Hair follicle dermal papilla cell (primary cell): ENCODE measurements around the gene TMPRSS11A. TPM values are rescaled to one million over a fixed set of nuclear protein-coding genes. Genes with fewer than 3 reads are reported as not detected.

Experiments
- small RNA-seq: library from RNA; depleted of rRNA; stranded (forward); fragments of <200 nt; gene quantifications from one replicate; pipeline ENCODE3, GENCODE V24; 2012
- total RNA-seq: library from RNA; depleted of rRNA; stranded (reverse); fragments of >200 nt; gene quantifications from 2 replicates; pipeline ENCODE4 v1.2.3, GENCODE V29; 2012

The TMPRSS11A gene, protein sequence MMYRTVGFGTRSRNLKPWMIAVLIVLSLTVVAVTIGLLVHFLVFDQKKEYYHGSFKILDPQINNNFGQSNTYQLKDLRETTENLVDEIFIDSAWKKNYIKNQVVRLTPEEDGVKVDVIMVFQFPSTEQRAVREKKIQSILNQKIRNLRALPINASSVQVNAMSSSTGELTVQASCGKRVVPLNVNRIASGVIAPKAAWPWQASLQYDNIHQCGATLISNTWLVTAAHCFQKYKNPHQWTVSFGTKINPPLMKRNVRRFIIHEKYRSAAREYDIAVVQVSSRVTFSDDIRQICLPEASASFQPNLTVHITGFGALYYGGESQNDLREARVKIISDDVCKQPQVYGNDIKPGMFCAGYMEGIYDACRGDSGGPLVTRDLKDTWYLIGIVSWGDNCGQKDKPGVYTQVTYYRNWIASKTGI
- not detected in 2 replicates for total RNA-seq

DNA sequence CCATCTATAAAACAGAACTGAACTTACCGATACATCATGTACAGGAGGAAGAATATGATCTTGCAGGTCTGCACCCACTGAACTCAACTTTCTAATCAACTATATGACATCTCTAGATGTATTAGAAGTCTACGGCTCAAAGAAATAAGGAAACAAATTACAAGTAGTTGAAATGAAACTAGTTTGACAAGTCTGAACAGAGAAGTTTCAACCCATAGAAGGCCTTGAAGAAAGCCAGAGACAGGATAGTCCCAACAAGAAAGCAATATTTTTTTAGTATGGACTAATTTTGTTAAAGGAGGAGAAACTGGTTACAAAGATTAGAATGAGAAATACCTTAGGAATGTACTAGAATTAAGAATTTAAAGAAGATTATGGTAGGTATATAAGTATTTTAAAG lies at the start of gene TMPRSS11A:
TMPRSS11A (minus strand) TSS at position 138 of the 400 bp plus-strand sequence; CDS start at position 38, 100 bp downstream.

DNA sequence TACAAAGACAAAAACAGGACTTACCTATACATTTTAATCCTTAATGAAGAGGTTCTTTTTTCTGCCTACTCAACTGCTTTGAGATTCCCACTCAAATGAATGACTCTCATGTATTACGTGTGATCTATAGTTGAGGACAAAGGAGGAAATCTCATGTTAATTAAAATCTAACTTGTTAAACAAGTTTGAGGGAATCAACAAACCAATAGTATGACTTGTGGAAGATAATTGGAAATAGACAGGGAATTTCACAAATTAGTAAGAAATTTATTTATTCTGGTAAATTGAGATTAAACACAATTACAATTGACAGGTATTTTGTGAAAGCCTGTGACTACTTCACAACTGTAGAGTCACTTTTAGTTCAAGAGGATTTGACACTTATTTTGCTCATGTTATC lies 79.4 kb downstream of the TMPRSS11A start, which contains the start of gene TMPRSS11D:
TMPRSS11D (minus strand) TSS at position 101 of the 400 bp plus-strand sequence; CDS start at position 32, 69 bp downstream.

Small RNAs within 50 kb of the gene (small RNA-seq; reads per million reads assigned to genes)
- gene RNU6-95P = 0.99 reads per million, percentile 18 among the genes with 10 or more reads in this experiment

Other genes with a start within 250 kb of the TMPRSS11A start
- gene GNRHR, start 209.1 kb downstream of the TMPRSS11A start, total RNA-seq = not detected in 2 replicates
- gene TMPRSS11D, start 79.5 kb downstream of the TMPRSS11A start, total RNA-seq = not detected in 2 replicates
- gene TMPRSS11F, start 166.4 kb upstream of the TMPRSS11A start, total RNA-seq = not detected in 2 replicates